Mucosa of rectum (tissue), 2 donors: ENCODE data around the gene CFAP119.

Experiments used
- H3K27ac ChIP-seq, 2 donors: one replicate each; pipeline ENCODE4 v1.7.0; 2013; ENCODE audit warnings: inconsistent platforms in 2 of 2, low read depth in 2 of 2, low read length in 2 of 2
- H3K27me3 ChIP-seq, 2 donors: one replicate each; pipeline ENCODE4 v1.7.0; 2013; ENCODE audit warnings: low read length in 2 of 2; ENCODE audit not compliant: control insufficient read depth in 2 of 2, insufficient read depth in 2 of 2
- H3K36me3 ChIP-seq, 2 donors: one replicate each; pipeline ENCODE4 v1.7.0; 2013; ENCODE audit warnings: low read length in 2 of 2; ENCODE audit not compliant: control insufficient read depth in 2 of 2, insufficient read depth in 2 of 2
- H3K4me1 ChIP-seq, 2 donors: one replicate each; pipeline ENCODE4 v1.7.0; 2013; ENCODE audit warnings: low read length in 2 of 2, mild to moderate bottlenecking in 1 of 2; ENCODE audit not compliant: control insufficient read depth in 2 of 2, insufficient read depth in 2 of 2
- H3K4me3 ChIP-seq, 2 donors: one replicate each; pipeline ENCODE4 v1.7.0; 2013; ENCODE audit warnings: low read length in 2 of 2
- H3K9ac ChIP-seq, 2 donors: one replicate each; pipeline ENCODE4 v1.7.0; 2013; ENCODE audit warnings: low read length in 2 of 2, low read depth in 1 of 2, mild to moderate bottlenecking in 1 of 2
- H3K9me3 ChIP-seq, 2 donors: one replicate each; pipeline ENCODE4 v1.7.0; 2013; ENCODE audit warnings: low read length in 2 of 2; ENCODE audit not compliant: control insufficient read depth in 2 of 2
- donor health status: healthy.
- donor health status: Normal muscosa, but diverticular disease.

CFAP119 gene

DNA sequence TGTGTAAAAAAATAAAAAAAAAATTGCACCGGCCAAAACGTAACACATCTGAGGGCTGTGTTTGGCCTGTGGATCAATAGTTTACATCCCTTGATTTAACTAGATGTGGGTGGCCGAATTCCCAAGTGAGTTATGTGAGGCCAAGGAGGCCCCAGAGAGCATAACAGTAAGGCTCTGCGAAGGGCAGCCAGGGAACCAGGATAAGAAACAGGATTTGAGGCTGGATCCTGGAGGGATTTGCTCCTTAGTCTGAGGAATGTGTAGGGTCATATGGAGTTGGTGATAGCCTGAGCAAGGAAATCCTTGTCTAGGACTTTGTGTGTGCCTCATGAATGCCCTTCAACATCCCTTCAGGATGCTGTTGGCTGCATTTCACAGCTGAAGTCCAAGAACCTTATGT, 11.7 kb downstream of the CFAP119 start:
- peaks cover 18 to 33% of the 10 kb centered on the region in 2 donors for H3K36me3 ChIP-seq
- H3K4me3 ChIP-seq, result no peak overlapping the region
- H3K27me3 ChIP-seq, result no peaks in the 10 kb centered on the region
- H3K4me1 ChIP-seq, result peaks cover 14 to 16% of the 10 kb centered on the region in 2 donors
- H3K9me3 ChIP-seq, result no peaks in the 10 kb centered on the region
- no peak overlapping the region for H3K27ac ChIP-seq
- H3K9ac ChIP-seq, result no peak overlapping the region

DNA sequence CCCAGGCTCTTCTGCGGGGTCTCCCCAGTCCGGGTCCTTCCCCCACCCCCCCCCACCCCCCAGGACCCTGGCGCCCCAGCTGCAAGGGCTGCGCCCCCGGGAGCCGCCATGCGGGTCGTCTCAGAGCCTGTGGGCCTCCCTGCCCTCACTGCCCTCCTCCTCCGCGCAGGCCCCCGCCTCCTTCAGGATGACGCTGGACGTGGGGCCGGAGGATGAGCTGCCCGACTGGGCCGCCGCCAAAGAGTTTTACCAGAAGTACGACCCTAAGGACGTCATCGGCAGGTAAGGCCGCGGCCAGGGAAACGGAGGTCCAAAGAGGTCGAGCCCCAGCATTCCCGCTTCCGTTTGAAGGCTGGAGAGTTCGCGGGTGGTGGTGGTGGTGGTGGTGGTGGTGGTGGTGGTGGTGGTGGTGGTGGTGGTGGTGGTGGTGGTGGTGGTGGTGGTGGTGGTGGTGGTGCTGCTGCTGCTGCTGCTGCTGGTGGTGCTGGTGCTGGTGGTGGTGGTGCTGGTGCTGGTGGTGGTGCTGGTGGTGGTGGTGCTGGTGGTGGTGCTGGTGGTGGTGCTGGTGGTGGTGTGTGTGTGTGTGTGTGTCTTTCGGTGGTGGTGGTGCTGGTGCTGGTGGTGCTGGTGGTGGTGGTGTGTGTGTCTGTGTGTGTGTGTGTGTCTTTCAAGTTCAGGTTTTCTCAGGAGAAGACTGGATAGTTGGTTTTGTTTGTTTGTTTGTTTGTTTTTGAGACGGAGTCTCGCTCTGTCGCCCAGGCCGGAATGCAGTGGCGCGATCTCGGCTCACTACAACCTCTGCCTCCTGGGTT, 13.0 kb downstream of the CFAP119 start:
- no peaks in the 10 kb centered on the region for H3K27me3 ChIP-seq
- peak overlapping the region; percentile 62 to 88 for H3K27ac ChIP-seq
- H3K9ac ChIP-seq, result peak overlapping the region; percentile 28 to 64
- peak overlapping the region; percentile 81 to 91 for H3K4me3 ChIP-seq
- no peaks in the 10 kb centered on the region for H3K9me3 ChIP-seq
- peaks cover 22 to 29% of the 10 kb centered on the region in 2 donors for H3K36me3 ChIP-seq
- H3K4me1 ChIP-seq, result peaks cover 16 to 20% of the 10 kb centered on the region in 2 donors

DNA sequence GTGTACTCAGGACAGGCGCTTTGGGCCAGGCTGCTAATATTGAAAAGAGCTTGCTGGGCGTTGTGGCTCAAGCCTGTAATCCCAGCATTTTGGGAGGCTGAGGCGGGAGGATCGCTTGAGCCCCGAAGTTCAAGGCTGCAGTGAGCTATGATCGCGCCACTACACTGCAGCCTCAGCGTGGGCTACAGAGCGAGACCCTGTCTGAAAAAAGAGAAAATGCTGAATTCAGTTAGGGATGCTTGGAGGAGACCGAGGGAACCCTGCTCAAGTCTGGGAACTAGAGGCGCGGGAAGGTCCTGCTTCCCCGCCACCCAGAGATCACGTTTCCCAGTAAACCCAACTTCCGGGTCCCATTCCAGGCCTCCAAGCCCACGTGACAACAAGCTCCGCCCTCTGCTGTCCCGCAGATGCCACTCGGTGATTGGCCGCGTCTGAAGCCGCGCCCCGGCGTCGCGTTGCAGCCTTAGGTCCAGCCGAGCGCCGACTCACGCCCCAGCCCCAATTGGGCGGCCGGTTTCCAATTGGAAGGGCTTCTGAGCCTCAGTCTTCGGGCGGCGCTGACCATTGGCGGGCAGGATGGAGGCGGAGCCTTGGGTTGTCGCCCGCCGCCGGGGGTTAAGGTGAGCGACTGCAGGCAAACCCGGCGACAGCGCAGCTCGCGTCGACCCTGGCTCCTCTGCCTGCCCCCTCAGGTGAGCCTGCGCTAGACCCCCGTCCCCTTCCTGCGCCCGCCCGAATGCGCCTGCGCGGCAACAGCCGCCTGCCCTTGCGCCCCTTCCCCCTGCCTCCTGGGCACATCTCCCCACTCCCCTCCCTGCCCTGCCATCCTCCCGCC, 13.8 kb downstream of the CFAP119 start, which contains the start of gene PHKG2:
TSS of gene PHKG2 (plus strand) at position 627 of the 835 bp plus-strand sequence. CDS start 396 bp downstream, outside the sequence.
- peak within 1 kb of the TSS; percentile 88 for H3K27ac ChIP-seq
- H3K9me3 ChIP-seq, result no peaks in the 10 kb centered on the region
- peaks cover 16 to 20% of the 10 kb centered on the region in 2 donors for H3K4me1 ChIP-seq
- H3K27me3 ChIP-seq, result no peaks in the 10 kb centered on the region
- H3K9ac ChIP-seq, result peak within 1 kb of the TSS; percentile 66 to 82
- H3K36me3 ChIP-seq, result peaks cover 14 to 26% of the 10 kb centered on the region in 2 donors
- H3K4me3 ChIP-seq, result peak within 1 kb of the TSS; percentile 81 to 91

DNA sequence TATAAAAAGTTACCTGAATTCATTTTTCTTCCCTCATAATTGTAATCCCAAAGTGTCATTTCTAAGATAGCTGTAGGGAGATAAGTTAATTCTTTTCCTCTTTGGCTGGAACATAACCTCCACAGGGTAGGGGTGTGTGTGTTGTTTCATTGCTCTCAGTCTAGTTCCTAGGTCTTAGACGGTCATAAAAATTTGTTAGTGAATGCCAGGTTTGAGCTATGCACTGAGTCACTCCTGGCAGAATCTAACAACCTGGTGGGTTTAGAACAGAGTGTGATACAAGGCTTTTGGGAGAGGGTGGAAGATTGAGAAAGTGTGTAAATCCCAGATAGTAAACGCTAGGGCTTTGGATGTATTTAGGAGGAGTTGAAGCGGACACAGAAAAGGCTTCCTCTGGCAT, 14.5 kb downstream of the CFAP119 start:
- Histone ChIP-seq H3K9me3 (no peaks in the 10 kb centered on the region), H3K4me3 (peak overlapping the region; percentile 56 to 91), H3K4me1 (peaks cover 16 to 20% of the 10 kb centered on the region in 2 donors), H3K9ac (peak overlapping the region; percentile 66 to 82), H3K27me3 (no peaks in the 10 kb centered on the region), H3K27ac (peak overlapping the region; percentile 88), H3K36me3 (peaks cover 12 to 20% of the 10 kb centered on the region in 2 donors)

DNA sequence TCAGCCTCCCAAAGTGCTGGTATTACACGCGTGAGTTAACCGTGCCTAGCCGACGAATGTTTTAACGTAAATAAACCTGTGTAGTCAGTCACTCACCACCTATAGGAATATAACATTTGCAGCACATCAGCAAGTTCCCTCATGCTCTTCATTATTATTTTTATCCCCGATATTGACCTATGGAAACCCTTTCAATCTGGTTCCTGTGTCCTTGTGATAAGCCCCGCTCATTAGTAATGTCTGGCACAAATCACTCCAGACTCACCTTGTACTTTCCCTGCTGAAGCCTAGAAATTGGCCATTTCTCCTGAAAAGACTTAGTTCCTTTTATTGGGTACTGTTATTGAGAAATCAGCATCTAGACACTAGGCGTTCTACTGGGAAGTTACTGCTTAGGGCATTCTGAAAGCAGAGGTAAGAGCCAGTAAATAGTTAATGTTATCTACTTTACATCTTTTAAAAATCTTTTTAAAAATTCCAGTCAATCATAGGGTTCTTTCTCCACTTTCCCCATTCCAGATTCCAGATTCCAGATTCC, 15.2 kb downstream of the CFAP119 start:
- Histone ChIP-seq H3K9ac (peak overlapping the region in 1 of 2 donors; percentile 16), H3K36me3 (peaks cover 16 to 19% of the 10 kb centered on the region in 2 donors), H3K4me3 (no peak overlapping the region), H3K9me3 (no peaks in the 10 kb centered on the region), H3K27me3 (no peaks in the 10 kb centered on the region), H3K27ac (peak overlapping the region; percentile 17 to 88), H3K4me1 (peaks cover 16 to 27% of the 10 kb centered on the region in 2 donors)

DNA sequence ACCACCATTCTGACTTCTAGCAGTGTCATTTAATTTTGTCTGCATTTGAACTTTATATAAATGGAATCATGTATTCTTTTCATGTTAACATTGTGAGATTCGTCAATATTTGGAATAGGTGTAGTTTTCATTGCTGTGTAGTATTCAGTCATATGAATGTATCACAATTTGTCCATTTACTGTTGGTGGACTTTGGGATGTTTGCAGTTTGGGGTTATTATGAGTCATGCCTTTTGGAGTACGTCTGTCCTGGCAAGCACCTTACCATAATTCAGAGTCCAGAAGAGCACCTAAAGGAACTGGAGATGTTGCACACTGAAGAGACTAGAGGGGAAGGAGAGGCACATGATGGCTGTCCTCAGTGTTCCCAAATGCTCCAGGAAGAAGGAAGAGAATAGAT, 16.8 kb downstream of the CFAP119 start:
- Histone ChIP-seq H3K36me3 (peaks cover 9 to 12% of the 10 kb centered on the region in 2 donors), H3K27me3 (no peaks in the 10 kb centered on the region), H3K9me3 (no peaks in the 10 kb centered on the region), H3K9ac (no peak overlapping the region), H3K27ac (peak overlapping the region in 1 of 2 donors; percentile 18), H3K4me1 (peaks cover 25 to 41% of the 10 kb centered on the region in 2 donors), H3K4me3 (no peak overlapping the region)

DNA sequence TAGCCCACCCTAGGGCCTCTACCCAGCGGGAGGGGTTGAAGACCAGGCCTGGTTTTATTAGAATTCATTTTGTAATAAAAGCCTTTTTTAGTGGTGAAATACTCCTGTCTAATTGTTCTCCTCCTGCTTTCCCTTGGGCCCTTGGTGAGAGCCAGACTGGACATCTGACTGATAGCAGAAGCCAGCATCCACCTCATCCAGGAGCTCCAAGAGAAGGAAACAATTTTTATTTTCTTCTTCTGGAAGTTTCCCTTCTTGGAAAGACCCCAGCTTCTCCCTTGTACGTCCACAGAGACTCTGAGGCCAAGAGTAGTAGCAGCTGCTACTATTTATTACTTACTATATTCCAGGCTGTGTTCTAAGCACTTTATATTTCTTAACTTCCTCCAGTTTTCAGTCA, 17.7 kb downstream of the CFAP119 start:
- H3K4me3 ChIP-seq, result no peak overlapping the region
- H3K36me3 ChIP-seq, result peaks cover 11 to 12% of the 10 kb centered on the region in 2 donors
- H3K9ac ChIP-seq, result no peak overlapping the region
- H3K27me3 ChIP-seq, result no peaks in the 10 kb centered on the region
- H3K4me1 ChIP-seq, result peaks cover 28 to 49% of the 10 kb centered on the region in 2 donors
- peak overlapping the region in 1 of 2 donors; percentile 65 for H3K27ac ChIP-seq
- H3K9me3 ChIP-seq, result no peaks in the 10 kb centered on the region

DNA sequence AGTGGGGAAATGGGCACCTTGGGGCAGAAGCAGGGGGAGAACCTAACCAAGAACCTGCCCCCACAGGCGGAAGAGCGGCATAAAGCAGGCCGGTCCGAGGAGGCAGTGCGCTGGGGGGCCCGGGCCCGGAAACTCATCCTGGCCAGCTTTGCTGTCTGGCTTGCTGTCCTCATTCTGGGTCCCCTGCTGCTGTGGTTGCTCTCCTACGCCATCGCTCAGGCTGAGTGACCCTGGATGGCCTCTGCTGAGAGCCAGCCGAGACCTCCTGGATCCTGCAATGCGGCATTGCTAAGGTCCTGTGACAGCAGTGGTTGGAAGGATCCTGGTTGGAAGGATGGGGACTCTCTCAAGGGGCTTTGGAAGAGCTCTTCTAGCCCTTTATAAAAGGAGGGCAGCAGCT, 18.1 kb downstream of the CFAP119 start:
- Histone ChIP-seq H3K36me3 (peaks cover 16 to 17% of the 10 kb centered on the region in 2 donors), H3K4me1 (peaks cover 28 to 49% of the 10 kb centered on the region in 2 donors), H3K27ac (no peak overlapping the region)

DNA sequence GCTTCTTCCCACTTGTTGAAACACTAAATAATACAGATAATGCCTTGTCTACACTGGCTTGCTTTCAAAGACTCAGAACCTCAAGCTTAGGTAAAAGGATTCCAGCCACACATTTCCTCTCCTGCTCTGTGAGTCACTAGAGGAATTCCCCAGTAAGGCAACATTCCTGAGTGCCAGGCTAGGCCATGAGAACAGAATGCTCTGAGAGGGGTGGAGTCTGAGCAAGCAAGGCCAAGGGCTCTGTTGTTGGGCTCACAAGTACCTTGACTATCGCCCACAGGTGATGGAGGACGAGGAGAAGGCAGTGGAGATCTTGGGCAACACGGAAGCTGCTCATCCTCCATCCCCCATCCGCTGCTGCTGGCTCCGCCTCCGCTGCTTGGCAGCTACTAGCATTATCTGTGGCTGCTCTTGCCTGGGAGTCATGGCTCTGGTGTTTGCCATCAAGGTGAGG, 20.4 kb downstream of the CFAP119 start:
- peak overlapping the region in 1 of 2 donors; percentile 22 for H3K9ac ChIP-seq
- peaks cover 17 to 35% of the 10 kb centered on the region in 2 donors for H3K4me1 ChIP-seq
- H3K27ac ChIP-seq, result peak overlapping the region; percentile 77 to 84
- no peaks in the 10 kb centered on the region for H3K9me3 ChIP-seq
- no peaks in the 10 kb centered on the region for H3K27me3 ChIP-seq
- H3K4me3 ChIP-seq, result peak overlapping the region in 1 of 2 donors; percentile 8
- H3K36me3 ChIP-seq, result peaks cover 37 to 39% of the 10 kb centered on the region in 2 donors

More for the DNA sequence above, 18.1 kb downstream of the CFAP119 start:
- Histone ChIP-seq H3K9ac (no peak overlapping the region), H3K27me3 (no peaks in the 10 kb centered on the region), H3K4me3 (no peak overlapping the region), H3K9me3 (no peaks in the 10 kb centered on the region)
